HG02840 (cell line): ENCODE measurements around the gene VAPB.

ENCODE experiments used
- ATAC-seq: cut with Tn5 transposase; IDR thresholded peaks from one replicate; pipeline ENCODE4 v1.9.1; 2021; ENCODE audit warnings: mild to moderate bottlenecking, moderate library complexity, moderate number of reproducible peaks; ENCODE audit not compliant: unreplicated experiment, low FRiP score

The VAPB gene

GRCh38 chr20:58377766-58378401 is 11.1 kb upstream of the VAPB start:
- ATAC-seq, result no peak

- no peak for ATAC-seq
Observed at GRCh38 chr20:58378704-58379103, 10.3 kb upstream of the VAPB start.

GRCh38 chr20:58381627-58382026 is 7.4 kb upstream of the VAPB start:
- ATAC-seq, result no peak

GRCh38 chr20:58382096-58382495 is 6.9 kb upstream of the VAPB start:
- ATAC-seq, result no peak

- no peak for ATAC-seq
Observed at GRCh38 chr20:58384821-58385220, 4.2 kb upstream of the VAPB start.

- ATAC-seq, result no peak
Observed at GRCh38 chr20:58388028-58388601, 914 bp upstream of the VAPB start.

- peak; percentile 32 for ATAC-seq
Observed at GRCh38 chr20:58389324-58389967, 417 bp downstream of the VAPB start.

- no peak for ATAC-seq
Observed at GRCh38 chr20:58389968-58390658, 1.1 kb downstream of the VAPB start.

GRCh38 chr20:58390659-58391035 is 1.6 kb downstream of the VAPB start:
- ATAC-seq, result no peak

GRCh38 chr20:58392286-58392685 is 3.3 kb downstream of the VAPB start:
- no peak for ATAC-seq

- no peak for ATAC-seq
Observed at GRCh38 chr20:58393299-58393698, 4.3 kb downstream of the VAPB start.

GRCh38 chr20:58394801-58395200 is 5.8 kb downstream of the VAPB start:
- ATAC-seq, result no peak

GRCh38 chr20:58395604-58396003 is 6.6 kb downstream of the VAPB start:
- no peak for ATAC-seq

GRCh38 chr20:58397429-58397828 is 8.4 kb downstream of the VAPB start:
- no peak for ATAC-seq

GRCh38 chr20:58398254-58398653 is 9.2 kb downstream of the VAPB start:
- no peak for ATAC-seq

GRCh38 chr20:58399926-58400325 is 10.9 kb downstream of the VAPB start:
- no peak for ATAC-seq

GRCh38 chr20:58401162-58401561 is 12.1 kb downstream of the VAPB start:
- ATAC-seq, result no peak

GRCh38 chr20:58402305-58402704 is 13.3 kb downstream of the VAPB start:
- no peak for ATAC-seq

- ATAC-seq, result no peak
Observed at GRCh38 chr20:58402827-58403226, 13.8 kb downstream of the VAPB start.

GRCh38 chr20:58403272-58403671 is 14.2 kb downstream of the VAPB start:
- ATAC-seq, result no peak

GRCh38 chr20:58405504-58406291 is 16.7 kb downstream of the VAPB start:
- no peak for ATAC-seq
